GM18526 (cell line): ENCODE measurements around the gene GRM4.

ENCODE experiments used
- POLR2A ChIP-seq: IDR thresholded peaks from 3 replicates; pipeline ENCODE4 v1.6.1; 2011; ENCODE audit not compliant: insufficient read length; ENCODE audit errors: extremely low read depth

The GRM4 gene

GRCh38 chr6:34149452-34149810, 3.5 kb upstream of the GRM4 start:
- TF ChIP-seq POLR2A = no peak

GRCh38 chr6:34148631-34149451, 3.0 kb upstream of the GRM4 start:
- TF ChIP-seq POLR2A = no peak

- TF ChIP-seq POLR2A = no peak
Observed at GRCh38 chr6:34147906-34148630, 2.2 kb upstream of the GRM4 start.

- TF ChIP-seq POLR2A = no peak
Observed at GRCh38 chr6:34146801-34147592, 1.1 kb upstream of the GRM4 start.

- no peak for TF ChIP-seq POLR2A
Observed at GRCh38 chr6:34145161-34146020, 496 bp downstream of the GRM4 start.

- TF ChIP-seq POLR2A = no peak
Observed at GRCh38 chr6:34144581-34145160, 1.2 kb downstream of the GRM4 start.

- TF ChIP-seq POLR2A = no peak
Observed at GRCh38 chr6:34143884-34144580, 1.9 kb downstream of the GRM4 start.

- no peak for TF ChIP-seq POLR2A
Observed at GRCh38 chr6:34143196-34143883, 2.5 kb downstream of the GRM4 start.

- no peak for TF ChIP-seq POLR2A
Observed at GRCh38 chr6:34142061-34142998, 3.6 kb downstream of the GRM4 start.

- TF ChIP-seq POLR2A = no peak
Observed at GRCh38 chr6:34140075-34140474, 5.8 kb downstream of the GRM4 start.

GRCh38 chr6:34138914-34139510, 6.9 kb downstream of the GRM4 start:
- TF ChIP-seq POLR2A = no peak

GRCh38 chr6:34138191-34138590, 7.7 kb downstream of the GRM4 start:
- no peak for TF ChIP-seq POLR2A

- no peak for TF ChIP-seq POLR2A
Observed at GRCh38 chr6:34135541-34135940, 10.3 kb downstream of the GRM4 start.
